Mesendoderm (in vitro differentiated cells): ENCODE measurements around the gene SSH2.
"Not testable (repeated sequence)": the region's sequence is repeated elsewhere in the genome, so short reads cannot be mapped to it uniquely, and the experiment has no call there.

Experiments
- DNase-seq: peaks from one replicate; pipeline ENCODE4 v3.0.0; 2013
- H2AK5ac ChIP-seq: 2 replicates; pipeline ENCODE4 v1.6.1; 2013; ENCODE audit warnings: low read length, inconsistent platforms
- H2BK120ac ChIP-seq: 2 replicates; pipeline ENCODE4 v1.6.1; 2013; ENCODE audit warnings: low read depth, mild to moderate bottlenecking, low read length, moderate library complexity, mixed read lengths
- H2BK15ac ChIP-seq: replicated peaks from 2 replicates; pipeline ENCODE4 v1.6.1; 2013; ENCODE audit warnings: low read depth, mild to moderate bottlenecking, moderate library complexity
- H2BK5ac ChIP-seq: 2 replicates; pipeline ENCODE4 v1.6.1; 2013; ENCODE audit warnings: low read length, inconsistent platforms
- H3K18ac ChIP-seq: 2 replicates; pipeline ENCODE4 v1.6.1; 2013; ENCODE audit warnings: mild to moderate bottlenecking, low read length, mixed read lengths
- H3K23ac ChIP-seq: one replicate; pipeline ENCODE4 v1.6.1; 2013; ENCODE audit warnings: low read length
- H3K27ac ChIP-seq: 2 replicates; pipeline ENCODE4 v1.5.1; 2013; ENCODE audit warnings: low read depth, mild to moderate bottlenecking, inconsistent platforms, low read length, moderate library complexity
- H3K27me3 ChIP-seq: 2 replicates; pipeline ENCODE4 v1.6.1; 2013; ENCODE audit warnings: low read length, control low read depth, mild to moderate bottlenecking, inconsistent platforms; ENCODE audit not compliant: insufficient read depth, poor library complexity
- H3K36me3 ChIP-seq: 2 replicates; pipeline ENCODE4 v1.6.1; 2013; ENCODE audit warnings: low read length, inconsistent platforms; ENCODE audit not compliant: control insufficient read depth, insufficient read depth
- H3K4ac ChIP-seq: one replicate; pipeline ENCODE4 v1.6.1; 2013; ENCODE audit warnings: low read depth, mild to moderate bottlenecking, low read length, moderate library complexity
- H3K4me1 ChIP-seq: 2 replicates; pipeline ENCODE4 v1.6.1; 2013; ENCODE audit warnings: low read depth, low read length, inconsistent platforms; ENCODE audit not compliant: control insufficient read depth
- H3K4me2 ChIP-seq: 2 replicates; pipeline ENCODE4 v1.6.1; 2013; ENCODE audit warnings: low read length
- H3K4me3 ChIP-seq: 2 replicates; pipeline ENCODE4 v1.5.1; 2013; ENCODE audit warnings: mild to moderate bottlenecking, low read length
- H3K56ac ChIP-seq: one replicate; pipeline ENCODE4 v1.6.1; 2013; ENCODE audit warnings: low read length
- H3K79me1 ChIP-seq: 2 replicates; pipeline ENCODE4 v1.6.1; 2013; ENCODE audit warnings: low read length, inconsistent platforms
- H3K79me2 ChIP-seq: 2 replicates; pipeline ENCODE4 v1.6.1; 2013; ENCODE audit warnings: mild to moderate bottlenecking, low read length; ENCODE audit not compliant: control insufficient read depth, insufficient read depth
- H3K9ac ChIP-seq: 2 replicates; pipeline ENCODE4 v1.6.1; 2013; ENCODE audit warnings: low read length, inconsistent platforms
- H4K5ac ChIP-seq: one replicate; pipeline ENCODE4 v1.6.1; 2013; ENCODE audit warnings: low read length
- H4K8ac ChIP-seq: one replicate; pipeline ENCODE4 v1.6.1; 2013; ENCODE audit warnings: low read depth, mild to moderate bottlenecking, control low read depth, low read length, moderate library complexity
- WGBS: extraction: QIAGEN DNeasy Blood & Tissue Kit; methylation state at CpG from one replicate; pipeline ENCODE4 v1.1.7; 2013; ENCODE audit warnings: low lambda C conversion rate, missing lambda C conversion rate; ENCODE audit not compliant: insufficient coverage; ENCODE audit errors: extremely low coverage; 5-methylcytosine and 5-hydroxymethylcytosine counted together

Gene SSH2

GRCh38 chr17:29859445-29859844 lies 70.6 kb downstream of the SSH2 start:
- not testable (repeated sequence) for H3K4me2 ChIP-seq, H2AK5ac ChIP-seq, H3K56ac ChIP-seq, H3K4me3 ChIP-seq, H3K27ac ChIP-seq, H2BK5ac ChIP-seq, H3K23ac ChIP-seq, H3K4me1 ChIP-seq, H3K79me2 ChIP-seq, H2BK120ac ChIP-seq, H3K9ac ChIP-seq, H4K5ac ChIP-seq, H4K8ac ChIP-seq, H3K18ac ChIP-seq, DNase-seq, H3K27me3 ChIP-seq, H3K4ac ChIP-seq, H2BK15ac ChIP-seq, H3K79me1 ChIP-seq, H3K36me3 ChIP-seq
- WGBS = no CpG with 5 or more reads among the region's 4 CpGs

- no peaks in the 10 kb centered on the region for H3K79me1 ChIP-seq
- no peaks in the 10 kb centered on the region for H3K36me3 ChIP-seq
- H2BK120ac ChIP-seq = no peak overlapping the region
- H3K27me3 ChIP-seq = no peaks in the 10 kb centered on the region
- no peak overlapping the region for H3K27ac ChIP-seq
- H3K56ac ChIP-seq = no peak overlapping the region
- H3K4me3 ChIP-seq = no peak overlapping the region
- H2BK15ac ChIP-seq = no peak overlapping the region
- H2BK5ac ChIP-seq = no peak overlapping the region
- H3K4me1 ChIP-seq = no peaks in the 10 kb centered on the region
- no peak overlapping the region for H3K9ac ChIP-seq
- H3K18ac ChIP-seq = no peak overlapping the region
- no peak overlapping the region for H4K5ac ChIP-seq
- no peak overlapping the region for H4K8ac ChIP-seq
- no peak for DNase-seq
- no peak overlapping the region for H3K23ac ChIP-seq
- H3K4me2 ChIP-seq = no peak overlapping the region
- no peak overlapping the region for H2AK5ac ChIP-seq
- H3K4ac ChIP-seq = no peak overlapping the region
- no peaks in the 10 kb centered on the region for H3K79me2 ChIP-seq
These were observed 72.2 kb downstream of the SSH2 start for GRCh38 chr17:29857823-29858222.

- not testable (repeated sequence) for H2AK5ac ChIP-seq, H3K4me2 ChIP-seq, H3K27ac ChIP-seq, H3K79me1 ChIP-seq, H3K27me3 ChIP-seq, H4K5ac ChIP-seq, H3K79me2 ChIP-seq, H3K23ac ChIP-seq, H2BK5ac ChIP-seq, H4K8ac ChIP-seq, H3K36me3 ChIP-seq, H3K4ac ChIP-seq, H3K4me3 ChIP-seq, H3K18ac ChIP-seq, DNase-seq, H2BK120ac ChIP-seq, H2BK15ac ChIP-seq, H3K4me1 ChIP-seq, H3K9ac ChIP-seq, H3K56ac ChIP-seq
- no CpG with 5 or more reads among the region's 4 CpGs for WGBS
These were observed 72.9 kb downstream of the SSH2 start for GRCh38 chr17:29857105-29857504.

GRCh38 chr17:29855686-29856085 lies 74.3 kb downstream of the SSH2 start:
- H3K4me3 ChIP-seq = no peak overlapping the region
- H3K56ac ChIP-seq = no peak overlapping the region
- no peaks in the 10 kb centered on the region for H3K27me3 ChIP-seq
- no peak overlapping the region for H2BK120ac ChIP-seq
- no peaks in the 10 kb centered on the region for H3K79me2 ChIP-seq
- H3K79me1 ChIP-seq = no peaks in the 10 kb centered on the region
- H3K9ac ChIP-seq = no peak overlapping the region
- no peak overlapping the region for H2AK5ac ChIP-seq
- no peak overlapping the region for H4K8ac ChIP-seq
- no peak for DNase-seq
- no peak overlapping the region for H3K27ac ChIP-seq
- no peak overlapping the region for H3K18ac ChIP-seq
- no peak overlapping the region for H2BK15ac ChIP-seq
- H2BK5ac ChIP-seq = no peak overlapping the region
- no peak overlapping the region for H3K4me2 ChIP-seq
- no CpG with 5 or more reads among the region's 1 CpG for WGBS
- no peak overlapping the region for H3K23ac ChIP-seq
- H3K4ac ChIP-seq = no peak overlapping the region
- no peaks in the 10 kb centered on the region for H3K4me1 ChIP-seq
- H4K5ac ChIP-seq = no peak overlapping the region
- no peaks in the 10 kb centered on the region for H3K36me3 ChIP-seq

GRCh38 chr17:29848737-29849136 lies 81.3 kb downstream of the SSH2 start:
- no CpG with 5 or more reads among the region's 3 CpGs for WGBS
- no peak overlapping the region for H3K9ac ChIP-seq
- no peak overlapping the region for H3K23ac ChIP-seq
- no peak overlapping the region for H2BK15ac ChIP-seq
- no peak overlapping the region for H4K8ac ChIP-seq
- H3K79me2 ChIP-seq = no peaks in the 10 kb centered on the region
- no peak overlapping the region for H3K4ac ChIP-seq
- H3K79me1 ChIP-seq = no peaks in the 10 kb centered on the region
- H3K4me2 ChIP-seq = no peak overlapping the region
- no peak overlapping the region for H2AK5ac ChIP-seq
- H3K4me3 ChIP-seq = no peak overlapping the region
- no peak overlapping the region for H3K27ac ChIP-seq
- no peak overlapping the region for H2BK5ac ChIP-seq
- no peak overlapping the region for H4K5ac ChIP-seq
- H3K4me1 ChIP-seq = no peaks in the 10 kb centered on the region
- DNase-seq = no peak
- H3K36me3 ChIP-seq = no peaks in the 10 kb centered on the region
- no peak overlapping the region for H2BK120ac ChIP-seq
- H3K56ac ChIP-seq = no peak overlapping the region
- H3K18ac ChIP-seq = no peak overlapping the region
- H3K27me3 ChIP-seq = no peaks in the 10 kb centered on the region

- Histone ChIP-seq H2AK5ac (no peak overlapping the region), H3K79me1 (no peaks in the 10 kb centered on the region), H3K9ac (no peak overlapping the region), H3K4me1 (no peaks in the 10 kb centered on the region), H4K5ac (no peak overlapping the region), H2BK15ac (no peak overlapping the region), H3K23ac (no peak overlapping the region), H3K18ac (no peak overlapping the region), H3K79me2 (no peaks in the 10 kb centered on the region), H3K27me3 (no peaks in the 10 kb centered on the region), H3K56ac (no peak overlapping the region), H3K27ac (no peak overlapping the region), H2BK5ac (no peak overlapping the region), H3K4me2 (no peak overlapping the region), H3K4me3 (no peak overlapping the region), H2BK120ac (no peak overlapping the region), H3K4ac (no peak overlapping the region), H3K36me3 (no peaks in the 10 kb centered on the region), H4K8ac (no peak overlapping the region)
- WGBS = no CpG with 5 or more reads among the region's 3 CpGs
- peak; percentile 61 for DNase-seq
These were observed 82.3 kb downstream of the SSH2 start for GRCh38 chr17:29847527-29848400.
